Neural progenitor cell (in vitro differentiated cells): ENCODE measurements around the gene S1PR5.

Source experiments
- EZH2 ChIP-seq: fragments of 200-600 bp; sonication (generic); IDR thresholded peaks from 2 replicates; pipeline ENCODE4 v1.6.1; 2017; ENCODE audit warnings: antibody characterized with exemption, mild to moderate bottlenecking, moderate library complexity
- EZH2phosphoT487 ChIP-seq: fragments of 200-600 bp; sonication (generic); IDR thresholded peaks from 2 replicates; pipeline ENCODE4 v1.6.1; 2017; ENCODE audit warnings: antibody characterized with exemption
- TF ChIP-seq, protein P1 (sequence below): fragments of 200-600 bp; sonication (generic); IDR thresholded peaks from 2 replicates; pipeline ENCODE4 v1.5.1; 2017; ENCODE audit warnings: antibody characterized with exemption, mild to moderate bottlenecking

DNA sequence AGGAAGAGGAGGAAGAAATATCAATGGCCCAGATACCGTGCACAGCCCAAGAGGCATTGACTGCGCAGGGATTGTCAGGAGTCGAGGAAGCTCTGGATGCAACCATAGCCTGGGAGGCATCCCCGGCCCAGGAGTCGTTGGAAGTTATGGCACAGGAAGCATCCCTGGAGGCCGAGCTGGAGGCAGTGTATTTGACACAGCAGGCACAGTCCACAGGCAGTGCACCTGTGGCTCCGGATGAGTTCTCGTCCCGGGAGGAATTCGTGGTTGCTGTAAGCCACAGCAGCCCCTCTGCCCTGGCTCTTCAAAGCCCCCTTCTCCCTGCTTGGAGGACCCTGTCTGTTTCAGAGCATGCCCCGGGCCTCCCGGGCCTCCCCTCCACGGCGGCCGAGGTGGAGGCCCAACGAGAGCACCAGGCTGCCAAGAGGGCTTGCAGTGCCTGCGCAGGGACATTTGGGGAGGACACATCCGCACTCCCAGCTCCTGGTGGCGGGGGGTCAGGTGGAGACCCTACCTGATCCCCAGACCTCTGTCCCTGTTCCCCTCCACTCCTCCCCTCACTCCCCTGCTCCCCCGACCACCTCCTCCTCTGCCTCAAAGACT lies 50.0 kb downstream of the S1PR5 start:
- TF ChIP-seq, protein P1, sequence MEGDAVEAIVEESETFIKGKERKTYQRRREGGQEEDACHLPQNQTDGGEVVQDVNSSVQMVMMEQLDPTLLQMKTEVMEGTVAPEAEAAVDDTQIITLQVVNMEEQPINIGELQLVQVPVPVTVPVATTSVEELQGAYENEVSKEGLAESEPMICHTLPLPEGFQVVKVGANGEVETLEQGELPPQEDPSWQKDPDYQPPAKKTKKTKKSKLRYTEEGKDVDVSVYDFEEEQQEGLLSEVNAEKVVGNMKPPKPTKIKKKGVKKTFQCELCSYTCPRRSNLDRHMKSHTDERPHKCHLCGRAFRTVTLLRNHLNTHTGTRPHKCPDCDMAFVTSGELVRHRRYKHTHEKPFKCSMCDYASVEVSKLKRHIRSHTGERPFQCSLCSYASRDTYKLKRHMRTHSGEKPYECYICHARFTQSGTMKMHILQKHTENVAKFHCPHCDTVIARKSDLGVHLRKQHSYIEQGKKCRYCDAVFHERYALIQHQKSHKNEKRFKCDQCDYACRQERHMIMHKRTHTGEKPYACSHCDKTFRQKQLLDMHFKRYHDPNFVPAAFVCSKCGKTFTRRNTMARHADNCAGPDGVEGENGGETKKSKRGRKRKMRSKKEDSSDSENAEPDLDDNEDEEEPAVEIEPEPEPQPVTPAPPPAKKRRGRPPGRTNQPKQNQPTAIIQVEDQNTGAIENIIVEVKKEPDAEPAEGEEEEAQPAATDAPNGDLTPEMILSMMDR, result no peak
- TF ChIP-seq EZH2phosphoT487 (no peak), EZH2 (no peak)
